NB4 (cell line): ENCODE data around the gene VPS35.

Source experiments
- POLR2A ChIP-seq: IDR thresholded peaks from 2 replicates; pipeline ENCODE4 v1.6.1; 2011; ENCODE audit warnings: mild to moderate bottlenecking; ENCODE audit not compliant: insufficient read length; ENCODE audit errors: extremely low read depth
- TF ChIP-seq, protein P1 (sequence below): IDR thresholded peaks from one replicate; pipeline ENCODE4 v1.5.1; 2012; ENCODE audit warnings: low read depth, low read length
- TF ChIP-seq, protein P2 (sequence below): IDR thresholded peaks from 2 replicates; pipeline ENCODE4 v1.6.1; 2011; ENCODE audit warnings: low read depth, low read length

DNA sequence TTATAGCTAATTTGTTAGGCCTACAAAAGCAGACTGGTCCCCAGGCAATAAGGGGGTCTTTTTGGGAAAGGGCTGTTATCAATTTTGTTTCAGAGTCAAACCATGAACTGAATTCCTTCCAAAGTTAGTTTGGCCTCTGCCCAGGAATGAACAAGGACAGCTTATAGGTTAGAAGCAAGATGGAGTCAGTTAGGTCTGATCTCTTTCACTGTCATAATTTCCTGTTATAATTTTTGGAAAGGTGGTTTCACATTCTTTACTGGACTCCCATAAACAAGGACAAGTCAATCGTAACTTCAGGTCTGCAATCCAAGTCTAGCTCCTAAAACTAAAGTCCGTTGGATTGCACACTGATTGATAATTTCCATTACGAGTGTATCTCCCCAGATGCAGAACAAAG is 37.7 kb downstream of the VPS35 start:
- no peak for TF ChIP-seq POLR2A
- TF ChIP-seq, protein P1, sequence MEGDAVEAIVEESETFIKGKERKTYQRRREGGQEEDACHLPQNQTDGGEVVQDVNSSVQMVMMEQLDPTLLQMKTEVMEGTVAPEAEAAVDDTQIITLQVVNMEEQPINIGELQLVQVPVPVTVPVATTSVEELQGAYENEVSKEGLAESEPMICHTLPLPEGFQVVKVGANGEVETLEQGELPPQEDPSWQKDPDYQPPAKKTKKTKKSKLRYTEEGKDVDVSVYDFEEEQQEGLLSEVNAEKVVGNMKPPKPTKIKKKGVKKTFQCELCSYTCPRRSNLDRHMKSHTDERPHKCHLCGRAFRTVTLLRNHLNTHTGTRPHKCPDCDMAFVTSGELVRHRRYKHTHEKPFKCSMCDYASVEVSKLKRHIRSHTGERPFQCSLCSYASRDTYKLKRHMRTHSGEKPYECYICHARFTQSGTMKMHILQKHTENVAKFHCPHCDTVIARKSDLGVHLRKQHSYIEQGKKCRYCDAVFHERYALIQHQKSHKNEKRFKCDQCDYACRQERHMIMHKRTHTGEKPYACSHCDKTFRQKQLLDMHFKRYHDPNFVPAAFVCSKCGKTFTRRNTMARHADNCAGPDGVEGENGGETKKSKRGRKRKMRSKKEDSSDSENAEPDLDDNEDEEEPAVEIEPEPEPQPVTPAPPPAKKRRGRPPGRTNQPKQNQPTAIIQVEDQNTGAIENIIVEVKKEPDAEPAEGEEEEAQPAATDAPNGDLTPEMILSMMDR, result no peak
- TF ChIP-seq, protein P2, sequence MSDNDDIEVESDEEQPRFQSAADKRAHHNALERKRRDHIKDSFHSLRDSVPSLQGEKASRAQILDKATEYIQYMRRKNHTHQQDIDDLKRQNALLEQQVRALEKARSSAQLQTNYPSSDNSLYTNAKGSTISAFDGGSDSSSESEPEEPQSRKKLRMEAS, result no peak
